ENCODE data around the gene PTPRJ.

DNA sequence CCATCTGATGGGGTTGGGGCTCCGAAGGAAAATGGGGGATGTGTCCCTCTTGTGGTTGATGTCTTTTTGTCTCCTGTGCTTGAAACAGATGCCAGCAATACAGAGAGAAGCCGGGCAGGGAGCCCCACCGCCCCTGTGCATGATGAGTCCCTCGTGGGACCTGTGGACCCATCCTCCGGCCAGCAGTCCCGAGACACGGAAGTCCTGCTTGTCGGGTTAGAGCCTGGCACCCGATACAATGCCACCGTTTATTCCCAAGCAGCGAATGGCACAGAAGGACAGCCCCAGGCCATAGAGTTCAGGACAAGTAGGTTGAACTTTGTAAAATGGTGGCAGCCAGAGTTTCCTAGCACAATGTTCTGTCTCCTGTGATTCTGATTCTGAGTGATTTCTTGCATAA lies 144.5 kb downstream of the PTPRJ start:
- TF ChIP-seq POLR2A (IDR thresholded peaks at IDR 0.05; ENCODE audit: low read depth, low read length) (no peak), CTCF (IDR thresholded peaks at IDR 0.05; ENCODE audit: extremely low read depth in 1 of 2, insufficient read depth in 1 of 2, low read depth in 1 of 2, low read length in 2 of 2) (no peak), POLR2AphosphoS5 (IDR thresholded peaks at IDR 0.05; ENCODE audit: insufficient read depth, low read depth, low read length) (no peak), FOS (IDR thresholded peaks at IDR 0.05; ENCODE audit: borderline replicate concordance, insufficient read depth, low read length) (no peak), EZH2 (IDR thresholded peaks at IDR 0.05; ENCODE audit: borderline replicate concordance, low read depth, low read length, severe bottlenecking) (no peak), MAX (IDR thresholded peaks at IDR 0.05; ENCODE audit: insufficient read depth, insufficient read length) (no peak), JUN (IDR thresholded peaks at IDR 0.05; ENCODE audit: borderline replicate concordance, insufficient read depth, insufficient read length, low read depth) (no peak), MYC (IDR thresholded peaks at IDR 0.05; ENCODE audit: low read depth, low read length) (no peak), GATA2 (IDR thresholded peaks at IDR 0.05; ENCODE audit: insufficient read depth, insufficient read length, low read depth, low read length) (no peak)

Data from endothelial cell of umbilical vein (primary cell).